HFFc6 (cell line): ENCODE data around the gene SOHLH2. TPM values are rescaled to one million over a fixed set of nuclear protein-coding genes. Genes with fewer than 3 reads are reported as not detected.

Source experiments
- DNase-seq: peaks from one replicate; pipeline ENCODE4 v3.0.0-alpha.2; 2018
- H3K27ac Mint-ChIP-seq: 2 replicates; pipeline ENCODE4 v1.8.0; 2020; ENCODE audit warnings: mild to moderate bottlenecking, mixed read lengths
- H3K27me3 Mint-ChIP-seq: 2 replicates; pipeline ENCODE4 v1.8.0; 2021; ENCODE audit warnings: mild to moderate bottlenecking, moderate library complexity, mixed read lengths; ENCODE audit not compliant: insufficient read depth
- H3K36me3 Mint-ChIP-seq: 2 replicates; pipeline ENCODE4 v1.8.0; 2021; ENCODE audit warnings: low read depth, mixed read lengths
- H3K4me1 Mint-ChIP-seq: 2 replicates; pipeline ENCODE4 v1.8.0; 2020; ENCODE audit warnings: low read depth, mixed read lengths
- H3K4me3 Mint-ChIP-seq: 2 replicates; pipeline ENCODE4 v1.8.0; 2020; ENCODE audit warnings: mild to moderate bottlenecking, moderate library complexity, mixed read lengths
- H3K9me3 Mint-ChIP-seq: 2 replicates; pipeline ENCODE4 v1.8.0; 2020; ENCODE audit warnings: mild to moderate bottlenecking, mixed read lengths
- total RNA-seq, 6 experiments: library from RNA; stranded (reverse); fragmentation: NEBNext Ultra II Directional; extraction: Animal tissue kit (Norgen Biotek cat#: 25700); gene quantifications; 2 replicates in 1 of 6; 3 replicates in 5 of 6; pipeline ENCODE4 v1.2.3, GENCODE V29; 2021
- TF ChIP-seq, protein P1 (sequence below): fragments of 200-600 bp; sonication (generic); IDR thresholded peaks from 2 replicates; pipeline ENCODE4 v1.5.0; 2021; ENCODE audit warnings: antibody characterized with exemption, mild to moderate bottlenecking

SOHLH2 gene
- total RNA-seq, 6 experiments from 2014 or later: 0.18 to 0.43 (median 0.29) TPM; not detected in 1

GRCh38 chr13:36193151-36193855, 21.1 kb downstream of the SOHLH2 start:
- TF ChIP-seq, protein P1, sequence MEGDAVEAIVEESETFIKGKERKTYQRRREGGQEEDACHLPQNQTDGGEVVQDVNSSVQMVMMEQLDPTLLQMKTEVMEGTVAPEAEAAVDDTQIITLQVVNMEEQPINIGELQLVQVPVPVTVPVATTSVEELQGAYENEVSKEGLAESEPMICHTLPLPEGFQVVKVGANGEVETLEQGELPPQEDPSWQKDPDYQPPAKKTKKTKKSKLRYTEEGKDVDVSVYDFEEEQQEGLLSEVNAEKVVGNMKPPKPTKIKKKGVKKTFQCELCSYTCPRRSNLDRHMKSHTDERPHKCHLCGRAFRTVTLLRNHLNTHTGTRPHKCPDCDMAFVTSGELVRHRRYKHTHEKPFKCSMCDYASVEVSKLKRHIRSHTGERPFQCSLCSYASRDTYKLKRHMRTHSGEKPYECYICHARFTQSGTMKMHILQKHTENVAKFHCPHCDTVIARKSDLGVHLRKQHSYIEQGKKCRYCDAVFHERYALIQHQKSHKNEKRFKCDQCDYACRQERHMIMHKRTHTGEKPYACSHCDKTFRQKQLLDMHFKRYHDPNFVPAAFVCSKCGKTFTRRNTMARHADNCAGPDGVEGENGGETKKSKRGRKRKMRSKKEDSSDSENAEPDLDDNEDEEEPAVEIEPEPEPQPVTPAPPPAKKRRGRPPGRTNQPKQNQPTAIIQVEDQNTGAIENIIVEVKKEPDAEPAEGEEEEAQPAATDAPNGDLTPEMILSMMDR: no peak
- DNase-seq: no peak
- no peaks in the 10 kb centered on the region for H3K27me3 Mint-ChIP-seq
- H3K4me3 Mint-ChIP-seq: no peak overlapping the region
- no peaks in the 10 kb centered on the region for H3K36me3 Mint-ChIP-seq
- no peak overlapping the region for H3K27ac Mint-ChIP-seq
- H3K9me3 Mint-ChIP-seq: peaks cover 16% of the 10 kb centered on the region; the same call in 1 of the 2 replicates
- H3K4me1 Mint-ChIP-seq: peaks cover 11% of the 10 kb centered on the region; the same call in 1 of the 2 replicates

DNA sequence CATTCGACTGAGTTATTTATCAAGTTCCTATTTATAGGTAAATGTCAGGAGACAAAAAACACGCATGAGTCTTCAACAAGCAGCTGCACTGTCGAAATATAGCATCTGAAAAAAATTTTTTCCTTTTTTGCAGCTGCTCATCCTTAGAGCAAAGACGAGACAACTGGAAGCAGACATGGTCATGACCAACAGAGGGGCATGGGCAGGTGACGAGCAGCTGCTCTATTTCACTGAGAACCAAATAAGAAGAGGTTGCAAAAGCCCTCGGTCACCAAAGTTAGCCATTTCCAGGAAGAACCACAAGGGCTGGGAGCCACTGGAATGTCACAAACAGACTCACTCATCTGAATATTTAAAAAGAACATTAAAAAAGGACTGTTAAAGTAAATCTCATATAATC, 22.2 kb downstream of the SOHLH2 start:
- H3K27me3 Mint-ChIP-seq: no peaks in the 10 kb centered on the region
- TF ChIP-seq, protein P1: no peak
- no peak overlapping the region for H3K4me3 Mint-ChIP-seq
- peaks cover 11% of the 10 kb centered on the region; the same call in 1 of the 2 replicates for H3K4me1 Mint-ChIP-seq
- H3K27ac Mint-ChIP-seq: no peak overlapping the region
- H3K9me3 Mint-ChIP-seq: peaks cover 16% of the 10 kb centered on the region; the same call in 1 of the 2 replicates
- DNase-seq: no peak
- no peaks in the 10 kb centered on the region for H3K36me3 Mint-ChIP-seq

- no peak overlapping the region for H3K27ac Mint-ChIP-seq
- H3K4me3 Mint-ChIP-seq: no peak overlapping the region
- H3K27me3 Mint-ChIP-seq: no peaks in the 10 kb centered on the region; the same call in 1 of the 2 replicates
- H3K4me1 Mint-ChIP-seq: peaks cover 11% of the 10 kb centered on the region; the same call in 1 of the 2 replicates
- no peak for DNase-seq
- H3K36me3 Mint-ChIP-seq: no peaks in the 10 kb centered on the region
- TF ChIP-seq, protein P1: no peak
- H3K9me3 Mint-ChIP-seq: peaks cover 23% of the 10 kb centered on the region; the same call in 1 of the 2 replicates
These were observed 23.6 kb downstream of the SOHLH2 start for GRCh38 chr13:36190771-36191170.

DNA sequence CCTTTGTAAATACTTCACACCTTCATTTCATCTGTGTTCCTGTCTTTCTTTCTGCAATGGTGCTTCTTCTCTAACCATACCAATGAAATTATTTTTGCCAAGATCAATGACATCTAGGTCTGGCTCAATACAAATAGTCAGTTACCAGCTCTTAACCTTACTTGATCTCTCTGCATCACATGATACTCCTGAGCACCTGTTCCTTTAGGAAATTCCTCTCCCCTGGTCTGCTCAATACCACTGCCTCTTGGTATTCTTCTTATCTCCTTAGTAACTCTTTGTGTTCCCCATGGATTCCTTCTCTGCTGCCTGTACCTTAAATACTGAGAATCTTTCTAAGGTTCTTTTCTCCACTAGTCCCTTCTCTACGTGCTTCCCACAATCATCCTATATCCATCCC, 25.9 kb downstream of the SOHLH2 start:
- no peak for DNase-seq
- no peaks in the 10 kb centered on the region for H3K36me3 Mint-ChIP-seq
- no peak overlapping the region for H3K4me3 Mint-ChIP-seq
- H3K27ac Mint-ChIP-seq: no peak overlapping the region
- H3K27me3 Mint-ChIP-seq: no peaks in the 10 kb centered on the region; the same call in 1 of the 2 replicates
- TF ChIP-seq, protein P1: no peak
- peaks cover 11% of the 10 kb centered on the region; the same call in 1 of the 2 replicates for H3K4me1 Mint-ChIP-seq
- H3K9me3 Mint-ChIP-seq: peaks cover 24% of the 10 kb centered on the region

GRCh38 chr13:36183901-36184300, 30.5 kb downstream of the SOHLH2 start:
- Mint-ChIP-seq H3K36me3 (no peaks in the 10 kb centered on the region), H3K27me3 (no peaks in the 10 kb centered on the region; the same call in 1 of the 2 replicates), H3K27ac (no peak overlapping the region), H3K4me1 (no peaks in the 10 kb centered on the region), H3K4me3 (no peak overlapping the region), H3K9me3 (peaks cover 24% of the 10 kb centered on the region)
- DNase-seq: no peak
- TF ChIP-seq, protein P1: no peak
